Skin of body (tissue), 2 donors: ENCODE data around the gene NOL4L. TPM values are rescaled to one million over a fixed set of nuclear protein-coding genes. Genes with fewer than 3 reads are reported as not detected.

Experiments used
- DNase-seq: peaks from one replicate; lab custom pipeline; 2025; lab: John Stamatoyannopoulos, UW
- total RNA-seq: library from RNA; depleted of rRNA; stranded (reverse); fragments of >200 nt; gene quantifications from one replicate; pipeline ENCODE4 v1.2.3, GENCODE V29; 2014

The NOL4L gene
- total RNA-seq, 1 donor from 2014 or later, result 4.3 TPM

- peak; percentile 85 for DNase-seq
Measured at GRCh38 chr20:32484958-32485769, 100.0 kb downstream of the NOL4L start.

- no peak for DNase-seq
Measured at GRCh38 chr20:32484225-32484957, 100.7 kb downstream of the NOL4L start.

- peak; percentile 54 for DNase-seq
Measured at GRCh38 chr20:32483351-32484224, 101.5 kb downstream of the NOL4L start.

- no peak for DNase-seq
Measured at GRCh38 chr20:32482442-32483261, 102.5 kb downstream of the NOL4L start.

- no peak for DNase-seq
Measured at GRCh38 chr20:32482143-32482441, 103.0 kb downstream of the NOL4L start.

- DNase-seq, result no peak
Measured at GRCh38 chr20:32481311-32482142, 103.6 kb downstream of the NOL4L start.

- no peak for DNase-seq
Measured at GRCh38 chr20:32480371-32481241, 104.5 kb downstream of the NOL4L start.

- DNase-seq, result no peak
Measured at GRCh38 chr20:32479697-32480171, 105.4 kb downstream of the NOL4L start.

GRCh38 chr20:32479012-32479411 is 106.1 kb downstream of the NOL4L start:
- no peak for DNase-seq

GRCh38 chr20:32478576-32478975 is 106.6 kb downstream of the NOL4L start:
- DNase-seq, result no peak

GRCh38 chr20:32477594-32478512 is 107.3 kb downstream of the NOL4L start:
- DNase-seq, result no peak

GRCh38 chr20:32476684-32477593 is 108.2 kb downstream of the NOL4L start:
- DNase-seq, result no peak

- peak; percentile 82 for DNase-seq
Measured at GRCh38 chr20:32474967-32475811, 109.9 kb downstream of the NOL4L start.

GRCh38 chr20:32474717-32474966 is 110.5 kb downstream of the NOL4L start:
- DNase-seq, result no peak

GRCh38 chr20:32474009-32474716 is 111.0 kb downstream of the NOL4L start:
- no peak for DNase-seq
